Neural cell (in vitro differentiated cells): Measurements from ENCODE around the gene MED22. TPM values are rescaled to one million over a fixed set of nuclear protein-coding genes. Genes with fewer than 3 reads are reported as not detected.

Experiments used
- H2AFZ ChIP-seq: fragments of 200-600, 300-800 bp; sonication (generic), shearing (Covaris generic); 2 replicates; pipeline ENCODE4 v1.6.0; 2014; ENCODE audit warnings: low read depth, mild to moderate bottlenecking, antibody characterized with exemption, low read length, moderate library complexity
- H3F3A ChIP-seq: fragments of 200-600 bp; shearing (Covaris generic); 2 replicates; pipeline ENCODE4 v1.6.1; 2016; ENCODE audit warnings: mild to moderate bottlenecking, moderate library complexity, mixed read lengths, antibody characterized with exemption, low read length; ENCODE audit not compliant: insufficient read depth, poor library complexity, severe bottlenecking
- H3K27ac ChIP-seq: fragments of 200-600, 300-800 bp; sonication (generic), shearing (Covaris generic); 2 replicates; pipeline ENCODE4 v1.5.1; 2014; ENCODE audit warnings: mild to moderate bottlenecking, low read length, moderate library complexity
- H3K27me3 ChIP-seq: fragments of 300-800, 200-600 bp; sonication (generic), shearing (Covaris generic); 2 replicates; pipeline ENCODE4 v1.6.0; 2014; ENCODE audit warnings: mild to moderate bottlenecking, low read depth, low read length, moderate library complexity; ENCODE audit not compliant: insufficient read depth
- H3K36me3 ChIP-seq: fragments of 300-800, 200-600 bp; sonication (generic), shearing (Covaris generic); 2 replicates; pipeline ENCODE4 v1.5.1; 2014; ENCODE audit warnings: mild to moderate bottlenecking, antibody characterized with exemption, low read length, moderate library complexity; ENCODE audit not compliant: insufficient read depth
- H3K4me2 ChIP-seq: fragments of 300-800, 200-600 bp; sonication (generic), shearing (Covaris generic); 2 replicates; pipeline ENCODE4 v1.6.0; 2014; ENCODE audit warnings: mild to moderate bottlenecking, low read length
- H3K4me3 ChIP-seq: fragments of 300-800, 200-600 bp; sonication (generic), shearing (Covaris generic); 2 replicates; pipeline ENCODE4 v1.5.1; 2014; ENCODE audit warnings: mild to moderate bottlenecking, low read length, moderate library complexity
- H3K79me2 ChIP-seq: fragments of 200-600 bp; shearing (Covaris generic); replicated peaks from 2 replicates; pipeline ENCODE4 v1.6.0; 2014; ENCODE audit warnings: mild to moderate bottlenecking, low read length, moderate library complexity; ENCODE audit not compliant: insufficient read depth
- H3K9ac ChIP-seq: fragments of 300-800, 200-600 bp; sonication (generic), shearing (Covaris generic); 2 replicates; pipeline ENCODE4 v1.6.1; 2016; ENCODE audit warnings: mild to moderate bottlenecking, low read length, mixed read lengths
- H3K9me2 ChIP-seq: fragments of 200-600 bp; shearing (Covaris generic); 2 replicates; pipeline ENCODE4 v1.6.1; 2016; ENCODE audit warnings: mild to moderate bottlenecking, low read length, mixed read lengths; ENCODE audit not compliant: insufficient read depth
- H3K9me3 ChIP-seq: fragments of 200-600, 300-800 bp; sonication (generic), shearing (Covaris generic); 2 replicates; pipeline ENCODE4 v1.6.1; 2016; ENCODE audit warnings: mild to moderate bottlenecking, mixed run types, low read length, moderate library complexity, mixed read lengths
- H4K20me1 ChIP-seq: fragments of 200-600 bp; shearing (Covaris generic); 2 replicates; pipeline ENCODE4 v1.6.1; 2016; ENCODE audit warnings: mild to moderate bottlenecking, mixed run types; ENCODE audit not compliant: insufficient read depth
- EP300 ChIP-seq: fragments of 450-650 bp; conservative IDR thresholded peaks from 2 replicates; pipeline ENCODE4 v1.6.1; 2014; ENCODE audit warnings: antibody characterized with exemption, mild to moderate bottlenecking, moderate library complexity; ENCODE audit not compliant: poor library complexity, severe bottlenecking
- EZH2 ChIP-seq: fragments of 200-600, 300-800 bp; shearing (Covaris generic), sonication (generic); IDR thresholded peaks from 2 replicates; pipeline ENCODE4 v1.6.1; 2014; ENCODE audit warnings: antibody characterized with exemption, low read length, borderline replicate concordance, mild to moderate bottlenecking; ENCODE audit not compliant: insufficient read depth, poor library complexity, severe bottlenecking
- MXI1 ChIP-seq: fragments of 450-650 bp; conservative IDR thresholded peaks from 2 replicates; pipeline ENCODE4 v1.6.1; 2014; ENCODE audit warnings: antibody characterized with exemption, mild to moderate bottlenecking; ENCODE audit not compliant: poor library complexity, severe bottlenecking
- POLR2AphosphoS5 ChIP-seq: IDR thresholded peaks from 2 replicates; pipeline ENCODE4 v1.6.1; 2012
- RAD21 ChIP-seq: fragments of 450-650 bp; conservative IDR thresholded peaks from 2 replicates; pipeline ENCODE4 v1.6.1; 2014; ENCODE audit warnings: antibody characterized with exemption, mild to moderate bottlenecking, moderate library complexity
- SMC3 ChIP-seq: fragments of 450-650 bp; conservative IDR thresholded peaks from 2 replicates; pipeline ENCODE4 v1.6.1; 2014; ENCODE audit warnings: antibody characterized with exemption, mild to moderate bottlenecking, moderate library complexity; ENCODE audit not compliant: poor library complexity
- TAF1 ChIP-seq: IDR thresholded peaks from 2 replicates; pipeline ENCODE4 v1.6.1; 2012; ENCODE audit warnings: low read depth
- polyA plus RNA-seq: library from polyadenylated mRNA; depleted of rRNA; stranded (reverse); fragments of >200 nt; gene quantifications from 2 replicates; pipeline ENCODE4 v1.2.3, GENCODE V29; 2014
- TF ChIP-seq, protein P1 (sequence below): IDR thresholded peaks from 2 replicates; pipeline ENCODE4 v1.6.1; 2012; ENCODE audit warnings: borderline replicate concordance
- TF ChIP-seq, protein P2 (sequence below): fragments of 450-650 bp; IDR thresholded peaks from 2 replicates; pipeline ENCODE4 v1.5.1; 2014; ENCODE audit warnings: antibody characterized with exemption, mild to moderate bottlenecking, moderate library complexity; ENCODE audit not compliant: poor library complexity, severe bottlenecking

MED22 gene
- polyA plus RNA-seq, 1 donor from 2014 or later: 57.5 TPM

DNA sequence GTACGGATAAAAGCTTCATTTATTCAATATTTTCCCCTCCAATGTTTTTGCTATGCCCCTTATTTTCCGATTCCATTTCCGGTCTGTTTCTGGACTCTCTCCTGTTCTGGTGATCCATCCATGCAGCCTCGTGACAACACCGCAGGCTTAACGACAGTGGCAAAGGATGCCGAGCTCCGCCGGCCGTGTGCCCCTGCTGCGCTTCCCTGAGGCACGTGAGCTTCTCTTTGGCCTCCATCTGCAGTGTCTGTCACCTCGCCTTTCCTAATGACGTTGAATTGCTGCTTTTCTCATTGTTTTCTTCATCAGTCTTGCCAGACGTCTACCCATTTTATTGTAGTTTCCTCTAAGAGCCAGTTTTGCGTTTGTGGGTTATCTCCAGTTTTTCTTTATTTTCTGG lies 40.6 kb downstream of the MED22 start:
- H4K20me1 ChIP-seq: no peaks in the 10 kb centered on the region
- H3K79me2 ChIP-seq: no peaks in the 10 kb centered on the region
- no peaks in the 10 kb centered on the region for H3K9me3 ChIP-seq
- no peak for TF ChIP-seq POLR2AphosphoS5
- no peak for TF ChIP-seq MXI1
- TF ChIP-seq, protein P1, sequence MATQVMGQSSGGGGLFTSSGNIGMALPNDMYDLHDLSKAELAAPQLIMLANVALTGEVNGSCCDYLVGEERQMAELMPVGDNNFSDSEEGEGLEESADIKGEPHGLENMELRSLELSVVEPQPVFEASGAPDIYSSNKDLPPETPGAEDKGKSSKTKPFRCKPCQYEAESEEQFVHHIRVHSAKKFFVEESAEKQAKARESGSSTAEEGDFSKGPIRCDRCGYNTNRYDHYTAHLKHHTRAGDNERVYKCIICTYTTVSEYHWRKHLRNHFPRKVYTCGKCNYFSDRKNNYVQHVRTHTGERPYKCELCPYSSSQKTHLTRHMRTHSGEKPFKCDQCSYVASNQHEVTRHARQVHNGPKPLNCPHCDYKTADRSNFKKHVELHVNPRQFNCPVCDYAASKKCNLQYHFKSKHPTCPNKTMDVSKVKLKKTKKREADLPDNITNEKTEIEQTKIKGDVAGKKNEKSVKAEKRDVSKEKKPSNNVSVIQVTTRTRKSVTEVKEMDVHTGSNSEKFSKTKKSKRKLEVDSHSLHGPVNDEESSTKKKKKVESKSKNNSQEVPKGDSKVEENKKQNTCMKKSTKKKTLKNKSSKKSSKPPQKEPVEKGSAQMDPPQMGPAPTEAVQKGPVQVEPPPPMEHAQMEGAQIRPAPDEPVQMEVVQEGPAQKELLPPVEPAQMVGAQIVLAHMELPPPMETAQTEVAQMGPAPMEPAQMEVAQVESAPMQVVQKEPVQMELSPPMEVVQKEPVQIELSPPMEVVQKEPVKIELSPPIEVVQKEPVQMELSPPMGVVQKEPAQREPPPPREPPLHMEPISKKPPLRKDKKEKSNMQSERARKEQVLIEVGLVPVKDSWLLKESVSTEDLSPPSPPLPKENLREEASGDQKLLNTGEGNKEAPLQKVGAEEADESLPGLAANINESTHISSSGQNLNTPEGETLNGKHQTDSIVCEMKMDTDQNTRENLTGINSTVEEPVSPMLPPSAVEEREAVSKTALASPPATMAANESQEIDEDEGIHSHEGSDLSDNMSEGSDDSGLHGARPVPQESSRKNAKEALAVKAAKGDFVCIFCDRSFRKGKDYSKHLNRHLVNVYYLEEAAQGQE: no peak
- TF ChIP-seq, protein P2, sequence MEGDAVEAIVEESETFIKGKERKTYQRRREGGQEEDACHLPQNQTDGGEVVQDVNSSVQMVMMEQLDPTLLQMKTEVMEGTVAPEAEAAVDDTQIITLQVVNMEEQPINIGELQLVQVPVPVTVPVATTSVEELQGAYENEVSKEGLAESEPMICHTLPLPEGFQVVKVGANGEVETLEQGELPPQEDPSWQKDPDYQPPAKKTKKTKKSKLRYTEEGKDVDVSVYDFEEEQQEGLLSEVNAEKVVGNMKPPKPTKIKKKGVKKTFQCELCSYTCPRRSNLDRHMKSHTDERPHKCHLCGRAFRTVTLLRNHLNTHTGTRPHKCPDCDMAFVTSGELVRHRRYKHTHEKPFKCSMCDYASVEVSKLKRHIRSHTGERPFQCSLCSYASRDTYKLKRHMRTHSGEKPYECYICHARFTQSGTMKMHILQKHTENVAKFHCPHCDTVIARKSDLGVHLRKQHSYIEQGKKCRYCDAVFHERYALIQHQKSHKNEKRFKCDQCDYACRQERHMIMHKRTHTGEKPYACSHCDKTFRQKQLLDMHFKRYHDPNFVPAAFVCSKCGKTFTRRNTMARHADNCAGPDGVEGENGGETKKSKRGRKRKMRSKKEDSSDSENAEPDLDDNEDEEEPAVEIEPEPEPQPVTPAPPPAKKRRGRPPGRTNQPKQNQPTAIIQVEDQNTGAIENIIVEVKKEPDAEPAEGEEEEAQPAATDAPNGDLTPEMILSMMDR: no peak
- no peaks in the 10 kb centered on the region for H3F3A ChIP-seq
- no peak overlapping the region for H2AFZ ChIP-seq
- H3K4me2 ChIP-seq: no peak overlapping the region
- no peaks in the 10 kb centered on the region for H3K9me2 ChIP-seq
- no peak overlapping the region for H3K27ac ChIP-seq
- no peak overlapping the region for H3K9ac ChIP-seq
- no peak overlapping the region for H3K4me3 ChIP-seq
- H3K27me3 ChIP-seq: no peaks in the 10 kb centered on the region
- no peaks in the 10 kb centered on the region for H3K36me3 ChIP-seq

DNA sequence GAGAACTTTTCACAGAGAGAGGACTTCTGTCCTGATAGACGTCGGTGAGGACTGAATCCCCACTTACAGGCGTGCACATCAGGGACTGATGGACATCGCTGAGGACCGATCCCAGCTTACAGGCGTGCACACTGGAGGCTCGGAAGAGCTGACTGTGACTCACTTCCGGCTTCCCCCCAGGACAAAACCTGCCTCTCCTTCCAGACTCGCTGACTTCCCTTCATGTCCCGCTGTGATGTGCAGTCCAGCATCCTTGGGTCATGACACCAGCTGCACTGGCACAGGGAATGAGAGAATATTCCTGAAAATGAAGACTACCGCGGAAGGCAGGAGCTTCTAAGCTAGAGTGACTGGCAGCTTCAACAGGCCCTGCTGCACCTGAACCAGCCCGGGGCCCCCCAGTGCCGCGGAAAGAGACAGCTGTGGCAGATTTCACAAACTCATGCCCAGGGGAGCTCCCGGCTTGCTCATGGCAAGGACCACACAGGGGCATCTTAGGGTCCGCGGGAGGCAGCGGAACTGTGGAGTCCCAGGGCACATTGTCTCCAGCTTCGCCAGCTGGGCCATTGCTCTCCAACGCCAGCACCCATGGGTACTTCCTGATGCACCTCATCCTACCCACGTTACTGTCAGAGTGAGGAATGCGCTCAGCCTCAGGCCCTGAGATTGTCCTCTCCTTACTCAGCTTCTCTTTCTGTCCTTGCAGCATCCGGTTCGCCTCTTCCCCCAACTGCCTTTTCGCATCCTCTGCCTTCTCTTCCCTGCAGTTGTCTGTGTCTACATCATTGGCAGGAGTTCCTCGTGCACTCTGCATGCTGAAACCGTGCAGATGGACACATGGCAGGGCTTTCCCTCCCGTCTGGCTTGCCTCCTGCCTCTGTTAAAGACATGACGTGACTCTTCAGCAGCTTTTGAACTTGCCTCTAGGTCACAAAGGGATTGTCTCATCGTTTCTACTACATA lies 41.4 kb downstream of the MED22 start:
- no peaks in the 10 kb centered on the region for H3K27me3 ChIP-seq
- H4K20me1 ChIP-seq: no peaks in the 10 kb centered on the region
- no peaks in the 10 kb centered on the region for H3K9me2 ChIP-seq
- no peak overlapping the region for H3K4me3 ChIP-seq
- no peak overlapping the region for H3K4me2 ChIP-seq
- H3K27ac ChIP-seq: no peak overlapping the region
- TF ChIP-seq EP300 (no peak), EZH2 (no peak), TAF1 (no peak), POLR2AphosphoS5 (no peak), RAD21 (no peak), SMC3 (no peak), MXI1 (no peak)
- TF ChIP-seq, protein P2: no peak
- TF ChIP-seq, protein P1: no peak
- H3K9me3 ChIP-seq: no peaks in the 10 kb centered on the region
- H3F3A ChIP-seq: no peaks in the 10 kb centered on the region
- no peak overlapping the region for H2AFZ ChIP-seq
- H3K36me3 ChIP-seq: no peaks in the 10 kb centered on the region
- no peaks in the 10 kb centered on the region for H3K79me2 ChIP-seq
- H3K9ac ChIP-seq: no peak overlapping the region
